GM12891 (cell line): ENCODE measurements around the gene URB2.
"Not testable (repeated sequence)": the region's sequence is repeated elsewhere in the genome, so short reads cannot be mapped to it uniquely, and the experiment has no call there.

ENCODE experiments used
- DNase-seq: peaks from one replicate; pipeline ENCODE4 v3.0.0; 2011; ENCODE audit warnings: low spot score; ENCODE audit not compliant: insufficient read length
- FAIRE-seq: peaks from 2 replicates; lab custom pipeline; 2011; peaks lifted over from hg19 to GRCh38; lab: Jason Lieb, UNC
- PAX5 ChIP-seq: IDR thresholded peaks from 2 replicates; pipeline ENCODE4 v1.6.1; 2011; ENCODE audit warnings: low read length, moderate library complexity, mild to moderate bottlenecking; ENCODE audit not compliant: insufficient read depth, severe bottlenecking
- POLR2A ChIP-seq: IDR thresholded peaks from 2 replicates; pipeline ENCODE4 v1.6.1; 2011; ENCODE audit warnings: low read depth, low read length, control low read depth
- POLR2AphosphoS5 ChIP-seq: IDR thresholded peaks from 2 replicates; pipeline ENCODE4 v1.6.1; 2011; ENCODE audit warnings: low read depth, low read length, control low read depth
- POU2F2 ChIP-seq: IDR thresholded peaks from 2 replicates; pipeline ENCODE4 v1.6.1; 2011; ENCODE audit warnings: low read depth, mild to moderate bottlenecking, control low read depth, low read length, moderate library complexity
- SPI1 ChIP-seq: IDR thresholded peaks from 2 replicates; pipeline ENCODE4 v1.6.1; 2011; ENCODE audit warnings: low read depth, low read length, control low read depth
- TAF1 ChIP-seq: IDR thresholded peaks from 2 replicates; pipeline ENCODE4 v1.6.1; 2011; ENCODE audit warnings: low read depth, low read length, control low read depth

URB2 gene

DNA sequence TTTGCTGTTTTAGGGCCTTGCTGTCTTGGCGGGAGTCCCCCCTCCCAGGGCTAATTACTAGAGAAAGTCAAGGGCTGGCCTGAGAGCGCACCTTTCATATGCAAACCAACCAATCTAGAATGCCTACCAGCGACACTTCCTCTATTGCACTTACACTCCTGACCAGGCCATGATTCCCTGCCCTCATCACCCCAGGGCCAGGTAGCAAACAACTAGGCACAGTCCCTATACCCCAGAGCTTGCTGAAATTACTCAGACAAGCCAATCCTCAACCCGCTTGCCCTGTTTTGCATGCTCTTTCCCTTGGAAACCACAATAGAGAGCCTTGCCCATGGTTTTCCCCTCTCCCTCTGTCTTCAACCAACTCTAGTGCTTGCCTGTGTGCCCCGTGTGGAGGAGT lies 70.3 kb downstream of the URB2 start:
- no peak for FAIRE-seq
- TF ChIP-seq PAX5 (no peak), TAF1 (no peak), SPI1 (peak; percentile 63)
- DNase-seq = no peak

- TF ChIP-seq PAX5 (no peak), TAF1 (no peak), POU2F2 (no peak), SPI1 (no peak), POLR2AphosphoS5 (no peak), POLR2A (no peak)
- FAIRE-seq (no peak), DNase-seq (no peak)
These were observed 73.7 kb downstream of the URB2 start for GRCh38 chr1:229699613-229700267.

DNA sequence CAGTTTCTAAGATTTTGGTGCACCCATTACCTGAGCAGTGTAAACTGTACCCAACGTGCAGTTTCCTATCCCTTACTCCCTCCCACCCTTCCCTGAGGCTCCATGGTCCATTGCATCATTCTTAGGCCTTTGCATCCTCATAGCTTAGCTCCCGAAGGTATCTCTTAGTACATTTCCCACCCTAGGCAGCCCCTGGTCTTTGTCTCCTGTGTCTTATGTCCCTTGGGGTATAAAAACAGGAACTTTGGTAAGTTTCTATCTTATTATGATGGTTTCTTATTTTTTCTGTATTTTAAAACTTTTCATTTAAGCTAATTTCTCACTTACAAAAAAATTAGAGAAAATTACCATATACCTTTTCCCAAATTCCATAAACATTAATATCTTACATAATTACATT lies 78.1 kb downstream of the URB2 start:
- TF ChIP-seq SPI1 (no peak), TAF1 (no peak), POU2F2 (no peak), POLR2AphosphoS5 (no peak), PAX5 (no peak), POLR2A (no peak)
- FAIRE-seq (no peak), DNase-seq (no peak)

DNA sequence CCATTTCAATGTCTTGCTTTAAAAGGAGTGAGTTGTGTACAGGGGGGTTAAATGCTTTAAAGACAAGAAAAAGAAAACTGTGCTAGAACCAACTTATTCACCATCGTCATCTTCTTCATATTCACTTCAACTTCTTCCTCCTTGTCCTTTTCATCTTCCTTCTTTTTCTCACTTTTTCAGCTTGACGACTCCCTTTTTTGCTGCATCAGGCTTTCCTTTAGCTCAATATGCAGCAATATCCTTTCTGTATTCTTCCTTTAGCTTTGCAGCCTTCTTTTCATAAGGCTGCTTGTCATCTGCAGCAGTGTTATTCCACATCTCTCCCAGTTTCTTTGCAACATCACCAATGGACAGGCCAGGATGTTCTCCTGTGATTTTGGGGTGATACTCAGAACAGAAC lies 79.1 kb downstream of the URB2 start:
- FAIRE-seq, DNase-seq: not testable (repeated sequence)

DNA sequence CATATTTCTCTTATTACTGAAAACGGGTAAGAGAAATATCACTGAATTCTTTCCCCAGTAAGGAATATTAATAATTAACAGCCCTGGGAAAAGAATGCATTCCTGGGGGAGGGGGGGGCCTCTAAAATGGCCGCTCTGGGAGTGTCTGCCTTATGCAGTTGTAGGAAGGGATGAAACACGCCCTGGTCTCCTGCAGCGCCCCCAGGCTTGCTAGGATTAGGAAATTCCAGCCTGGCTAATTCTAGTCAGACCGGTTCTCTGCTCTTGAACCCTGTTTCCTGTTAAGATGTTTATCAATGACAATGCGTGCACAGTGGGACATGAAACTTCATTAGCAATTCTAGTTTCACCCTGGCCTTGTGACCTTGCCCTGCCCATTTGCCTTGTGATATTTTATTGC lies 81.1 kb downstream of the URB2 start:
- not testable (repeated sequence) for FAIRE-seq, DNase-seq

- DNase-seq = no peak
- no peak for TF ChIP-seq POU2F2
- no peak for TF ChIP-seq POLR2A
- no peak for TF ChIP-seq TAF1
- no peak for TF ChIP-seq PAX5
- TF ChIP-seq POLR2AphosphoS5 = no peak
- TF ChIP-seq SPI1 = no peak
- no peak for FAIRE-seq
These were observed 83.5 kb downstream of the URB2 start for GRCh38 chr1:229709500-229710013.
